WI38 (cell line): ENCODE measurements around the gene TSPYL2.

Experiments
- H3K4me3 ChIP-seq: 2 replicates; pipeline ENCODE4 v1.5.1; 2011; ENCODE audit warnings: low read depth, mild to moderate bottlenecking, control low read depth, low read length
- CTCF ChIP-seq: IDR thresholded peaks from 2 replicates; pipeline ENCODE4 v1.5.1; 2012; ENCODE audit warnings: low read depth, mild to moderate bottlenecking, control low read depth, low read length

Gene TSPYL2

GRCh38 chrX:53081925-53082772 is at the start of gene TSPYL2:
TSS of gene TSPYL2 (plus strand) at chrX:53082367. CDS start at chrX:53082499, 132 bp downstream.
- peak within 1 kb of the TSS; percentile 72 for H3K4me3 ChIP-seq
- TF ChIP-seq CTCF = no peak

GRCh38 chrX:53036149-53036548 is 46.0 kb upstream of the TSPYL2 start:
- TF ChIP-seq CTCF = no peak

GRCh38 chrX:53039236-53039635 is 42.9 kb upstream of the TSPYL2 start:
- no peak overlapping the region for H3K4me3 ChIP-seq
- TF ChIP-seq CTCF = no peak

More at GRCh38 chrX:53036149-53036548, 46.0 kb upstream of the TSPYL2 start:
- H3K4me3 ChIP-seq = no peak overlapping the region

GRCh38 chrX:53044995-53045394 is 37.2 kb upstream of the TSPYL2 start:
- TF ChIP-seq CTCF = no peak
- no peak overlapping the region for H3K4me3 ChIP-seq

- TF ChIP-seq CTCF = peak; percentile 25
- no peak overlapping the region for H3K4me3 ChIP-seq
These were observed 34.9 kb upstream of the TSPYL2 start for GRCh38 chrX:53047228-53047627.

- peak within 1 kb of the TSS; percentile 67 for H3K4me3 ChIP-seq
- TF ChIP-seq CTCF = no peak
These were observed 33.7 kb upstream of the TSPYL2 start, which contains the start of gene GPR173 for GRCh38 chrX:53048169-53049126. TSS of gene GPR173 (plus strand) at chrX:53048789. CDS start at chrX:53076622, 27,833 bp downstream.
